MCF 10A (cell line): ENCODE measurements around the gene TCEANC2. TPM values are rescaled to one million over a fixed set of nuclear protein-coding genes. Genes with fewer than 3 reads are reported as not detected.

Experiments used
- BruUV-seq: library from RNA; stranded (reverse); fragments of 400-500 nt; replicated peaks from 2 replicates; lab custom pipeline; 2021; lab: Mats Ljungman, UMichigan
- CTCF ChIA-PET: fragments of 300-600 bp; sonication (Branson Sonifier 250); formaldehyde crosslinking; extraction: SDS; loops from one replicate; lab custom pipeline; 2021; ENCODE audit warnings: antibody characterized with exemption, inconsistent platforms; lab: Yijun Ruan, JAX
- POLR2A ChIA-PET: fragments of 300-600, 350-650 bp; sonication (Branson Sonifier 250); formaldehyde crosslinking; extraction: SDS; loops from one replicate; lab custom pipeline; 2020; ENCODE audit warnings: antibody characterized with exemption, inconsistent platforms; lab: Yijun Ruan, JAX
- DNase-seq: peaks from one replicate; pipeline ENCODE4 v3.0.0-alpha.2; 2018; ENCODE audit not compliant: unreplicated experiment
- H3K27ac Mint-ChIP-seq: one replicate; pipeline ENCODE4 v1.8.0; 2022; ENCODE audit warnings: mild to moderate bottlenecking, low read depth, mixed read lengths; ENCODE audit not compliant: unreplicated experiment
- H3K27me3 Mint-ChIP-seq: one replicate; pipeline ENCODE4 v1.8.0; 2022; ENCODE audit warnings: mixed read lengths; ENCODE audit not compliant: insufficient read depth, unreplicated experiment
- H3K36me3 Mint-ChIP-seq: one replicate; pipeline ENCODE4 v1.8.0; 2022; ENCODE audit warnings: mild to moderate bottlenecking, moderate library complexity, mixed read lengths; ENCODE audit not compliant: insufficient read depth, unreplicated experiment
- H3K4me1 Mint-ChIP-seq: one replicate; pipeline ENCODE4 v1.8.0; 2022; ENCODE audit warnings: mixed read lengths; ENCODE audit not compliant: insufficient read depth, unreplicated experiment
- H3K4me3 Mint-ChIP-seq: one replicate; pipeline ENCODE4 v1.8.0; 2022; ENCODE audit warnings: mild to moderate bottlenecking, moderate library complexity, mixed read lengths; ENCODE audit not compliant: unreplicated experiment
- H3K9me3 Mint-ChIP-seq: one replicate; pipeline ENCODE4 v1.8.0; 2022; ENCODE audit warnings: mixed read lengths; ENCODE audit not compliant: unreplicated experiment
- CTCF ChIP-seq: fragments of 200-600 bp; IDR thresholded peaks from one replicate; pipeline ENCODE4 v1.8.0; 2022; ENCODE audit warnings: antibody characterized with exemption, mild to moderate bottlenecking; ENCODE audit not compliant: unreplicated experiment
- intact Hi-C: fragments of 100-400 bp; cut with micrococcal nuclease; formaldehyde crosslinking; loops from 2 replicates; pipeline ENCODE4 v1.14.1; 2022
- total RNA-seq: library from RNA; stranded (reverse); gene quantifications from 2 replicates; pipeline ENCODE4 v1.2.3, GENCODE V29; 2022

Gene TCEANC2
- total RNA-seq, 1 experiment from 2014 or later, result 3.6 TPM

- BruUV-seq, result no TSS peak
- DNase-seq, result no peak
- intact Hi-C loops, result loop anchor here (10.0 kb wide), 1 partner anchor 161 kb away; no protein-coding TSS in a partner anchor
- ChIA-PET CTCF (interaction anchor here (0.7 kb wide), 2 partner anchors 9 to 678 kb away, joined by 3 read pairs; no protein-coding TSS in a partner anchor), POLR2A (no interaction called here)
- Mint-ChIP-seq H3K9me3 (no peaks in the 10 kb centered on the region), H3K4me1 (no peaks in the 10 kb centered on the region), H3K36me3 (no peaks in the 10 kb centered on the region), H3K27ac (no peak overlapping the region), H3K4me3 (no peak overlapping the region), H3K27me3 (no peaks in the 10 kb centered on the region)
- TF ChIP-seq CTCF, result no peak
Observed at GRCh38 chr1:54114001-54114400, 60.6 kb downstream of the TCEANC2 start.

GRCh38 chr1:54114955-54115354 lies 61.5 kb downstream of the TCEANC2 start:
- H3K27ac Mint-ChIP-seq, result no peak overlapping the region
- no peaks in the 10 kb centered on the region for H3K36me3 Mint-ChIP-seq
- CTCF ChIA-PET, result interaction anchor here (0.7 to 1.4 kb wide), 5 partner anchors 10 to 366 kb away, joined by 3 to 6 read pairs (median 3); no protein-coding TSS in a partner anchor
- DNase-seq, result no peak
- TF ChIP-seq CTCF, result no peak
- H3K9me3 Mint-ChIP-seq, result no peaks in the 10 kb centered on the region
- POLR2A ChIA-PET, result no interaction called here
- intact Hi-C loops, result loop anchor here (10.0 kb wide), 1 partner anchor 160 kb away; no protein-coding TSS in a partner anchor
- no peaks in the 10 kb centered on the region for H3K27me3 Mint-ChIP-seq
- no peaks in the 10 kb centered on the region for H3K4me1 Mint-ChIP-seq
- BruUV-seq, result no TSS peak
- H3K4me3 Mint-ChIP-seq, result no peak overlapping the region

GRCh38 chr1:54115520-54115919 lies 62.1 kb downstream of the TCEANC2 start:
- BruUV-seq, result no TSS peak
- CTCF ChIA-PET, result interaction anchor here (0.6 to 1.4 kb wide), 5 partner anchors 10 to 366 kb away, joined by 3 to 6 read pairs (median 3); no protein-coding TSS in a partner anchor
- H3K36me3 Mint-ChIP-seq, result no peaks in the 10 kb centered on the region

More at GRCh38 chr1:54115520-54115919, 62.1 kb downstream of the TCEANC2 start:
- no peak overlapping the region for H3K4me3 Mint-ChIP-seq
- no peak for TF ChIP-seq CTCF
- POLR2A ChIA-PET, result no interaction called here
- intact Hi-C loops, result loop anchor here (10.0 kb wide), 1 partner anchor 159 kb away; no protein-coding TSS in a partner anchor
- H3K9me3 Mint-ChIP-seq, result no peaks in the 10 kb centered on the region
- DNase-seq, result no peak
- H3K27me3 Mint-ChIP-seq, result no peaks in the 10 kb centered on the region
- H3K27ac Mint-ChIP-seq, result no peak overlapping the region
- H3K4me1 Mint-ChIP-seq, result no peaks in the 10 kb centered on the region
